ENCODE results near the gene FAM50A.
A peak's percentile ranks its signal among the peaks of the same experiment; 100 is the strongest.
"Not testable (repeated sequence)": the region's sequence is repeated elsewhere in the genome, so short reads cannot be mapped to it uniquely, and the experiment has no call there.

FAM50A gene

GRCh38 chrX:154486052-154486395, 42.1 kb downstream of the FAM50A start:
- DNase-seq, result peak; percentile 6 to 30

GRCh38 chrX:154486396-154487207, 42.7 kb downstream of the FAM50A start, which contains the start of gene UBL4A:
Gene UBL4A, minus strand, starts transcription at chrX:154486615. Its CDS starts 31 bp downstream, at chrX:154486584.
- DNase-seq, result peak; percentile 36 to 47

GRCh38 chrX:154487518-154488290, 43.8 kb downstream of the FAM50A start:
- DNase-seq, result no peak

GRCh38 chrX:154488336-154489075, 44.6 kb downstream of the FAM50A start:
- no peak for DNase-seq

- no peak for DNase-seq
Observed at GRCh38 chrX:154489182-154489581, 45.2 kb downstream of the FAM50A start.

- peak in 1 of 2 donors; percentile 7 for DNase-seq
Observed at GRCh38 chrX:154490021-154490413, 46.1 kb downstream of the FAM50A start.

- peak; percentile 78 to 82 for DNase-seq
Observed at GRCh38 chrX:154490414-154491083, 46.6 kb downstream of the FAM50A start, which contains the start of gene SLC10A3. Gene SLC10A3, minus strand, starts transcription at chrX:154490629. Its CDS starts 1,689 bp downstream, at chrX:154488940.

GRCh38 chrX:154494715-154495114, 50.8 kb downstream of the FAM50A start:
- no peak for DNase-seq

- no peak for DNase-seq
Observed at GRCh38 chrX:154495472-154495922, 51.6 kb downstream of the FAM50A start.

- not testable (repeated sequence) for DNase-seq
Observed at GRCh38 chrX:154496591-154497137, 52.7 kb downstream of the FAM50A start.

All from stimulated activated CD4-positive, alpha-beta T cell treated with anti-CD3 and anti-CD28 coated beads, Interleukin-2, amount 100 ng/mL, for 48 hours (primary cell).